KOPT-K1 (cell line): ENCODE data around the gene KCNRG.
"Not testable (repeated sequence)": the region's sequence is repeated elsewhere in the genome, so short reads cannot be mapped to it uniquely, and the experiment has no call there.

Experiments used
- H3K27ac ChIP-seq: fragments of 200-600 bp; sonication (generic); 2 replicates; pipeline ENCODE4 v1.5.1; 2016; ENCODE audit warnings: antibody characterized with exemption, mild to moderate bottlenecking, low read depth, low read length; ENCODE audit not compliant: poor library complexity, severe bottlenecking
- H3K36me3 ChIP-seq: fragments of 200-600 bp; sonication (generic); 2 replicates; pipeline ENCODE4 v1.5.1; 2017; ENCODE audit warnings: antibody characterized with exemption, mild to moderate bottlenecking, low read length, moderate library complexity; ENCODE audit not compliant: insufficient read depth
- H3K9me3 ChIP-seq: fragments of 200-600 bp; sonication (generic); 2 replicates; pipeline ENCODE4 v1.5.1; 2017; ENCODE audit warnings: antibody characterized with exemption, low read length, mild to moderate bottlenecking; ENCODE audit not compliant: insufficient read depth, poor library complexity, severe bottlenecking

KCNRG gene

DNA sequence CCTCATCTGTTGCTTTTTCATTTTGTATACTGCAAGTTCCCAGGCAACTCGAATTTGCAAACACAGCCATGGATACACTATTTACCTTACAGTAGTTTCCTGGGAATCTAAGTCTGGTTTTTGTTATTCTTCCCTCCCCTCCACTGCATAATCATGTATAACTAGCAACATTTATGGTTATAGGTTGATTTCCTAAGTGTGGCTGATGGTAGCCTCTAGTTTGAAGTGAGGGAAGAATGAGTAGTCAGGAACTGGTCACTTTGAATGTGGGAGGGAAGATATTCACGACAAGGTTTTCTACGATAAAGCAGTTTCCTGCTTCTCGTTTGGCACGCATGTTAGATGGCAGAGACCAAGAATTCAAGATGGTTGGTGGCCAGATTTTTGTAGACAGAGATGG, at the start of gene KCNRG:
Gene KCNRG, plus strand, starts transcription at position 187 of the 400 bp plus-strand sequence. Its CDS starts 50 bp downstream, at position 237.
- peaks cover 97% of the 10 kb centered on the region for H3K36me3 ChIP-seq
- H3K9me3 ChIP-seq = no peaks in the 10 kb centered on the region
- no peak within 1 kb of the TSS for H3K27ac ChIP-seq

GRCh38 chr13:49967456-49967855, 47.8 kb upstream of the KCNRG start:
- no peak overlapping the region for H3K27ac ChIP-seq
- peaks cover 24% of the 10 kb centered on the region for H3K9me3 ChIP-seq
- H3K36me3 ChIP-seq = no peaks in the 10 kb centered on the region

- no peaks in the 10 kb centered on the region for H3K9me3 ChIP-seq
- no peaks in the 10 kb centered on the region for H3K36me3 ChIP-seq
- no peak overlapping the region for H3K27ac ChIP-seq
Observed at GRCh38 chr13:49972709-49973108, 42.5 kb upstream of the KCNRG start.

DNA sequence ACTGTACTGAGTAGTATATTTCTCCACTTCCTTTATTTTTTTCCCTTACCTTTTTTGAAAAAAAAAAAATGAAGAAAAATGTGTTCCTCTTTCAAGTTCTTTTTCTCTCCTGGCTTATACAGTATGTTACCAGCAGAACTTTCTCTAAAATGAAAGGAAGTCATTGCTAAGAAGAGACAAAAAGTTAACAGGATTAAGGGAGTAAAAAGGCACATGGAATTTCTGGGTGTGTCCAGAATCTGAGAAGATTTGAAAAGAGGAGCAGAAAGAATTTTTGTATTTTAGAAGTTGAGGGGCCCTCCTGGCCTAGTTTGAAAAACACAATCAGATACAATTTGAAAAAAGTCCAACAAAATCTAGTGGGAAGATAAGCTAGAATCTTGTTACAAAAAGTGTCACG, 39.4 kb upstream of the KCNRG start:
- H3K27ac ChIP-seq = no peak overlapping the region
- H3K9me3 ChIP-seq = no peaks in the 10 kb centered on the region
- H3K36me3 ChIP-seq = no peaks in the 10 kb centered on the region

DNA sequence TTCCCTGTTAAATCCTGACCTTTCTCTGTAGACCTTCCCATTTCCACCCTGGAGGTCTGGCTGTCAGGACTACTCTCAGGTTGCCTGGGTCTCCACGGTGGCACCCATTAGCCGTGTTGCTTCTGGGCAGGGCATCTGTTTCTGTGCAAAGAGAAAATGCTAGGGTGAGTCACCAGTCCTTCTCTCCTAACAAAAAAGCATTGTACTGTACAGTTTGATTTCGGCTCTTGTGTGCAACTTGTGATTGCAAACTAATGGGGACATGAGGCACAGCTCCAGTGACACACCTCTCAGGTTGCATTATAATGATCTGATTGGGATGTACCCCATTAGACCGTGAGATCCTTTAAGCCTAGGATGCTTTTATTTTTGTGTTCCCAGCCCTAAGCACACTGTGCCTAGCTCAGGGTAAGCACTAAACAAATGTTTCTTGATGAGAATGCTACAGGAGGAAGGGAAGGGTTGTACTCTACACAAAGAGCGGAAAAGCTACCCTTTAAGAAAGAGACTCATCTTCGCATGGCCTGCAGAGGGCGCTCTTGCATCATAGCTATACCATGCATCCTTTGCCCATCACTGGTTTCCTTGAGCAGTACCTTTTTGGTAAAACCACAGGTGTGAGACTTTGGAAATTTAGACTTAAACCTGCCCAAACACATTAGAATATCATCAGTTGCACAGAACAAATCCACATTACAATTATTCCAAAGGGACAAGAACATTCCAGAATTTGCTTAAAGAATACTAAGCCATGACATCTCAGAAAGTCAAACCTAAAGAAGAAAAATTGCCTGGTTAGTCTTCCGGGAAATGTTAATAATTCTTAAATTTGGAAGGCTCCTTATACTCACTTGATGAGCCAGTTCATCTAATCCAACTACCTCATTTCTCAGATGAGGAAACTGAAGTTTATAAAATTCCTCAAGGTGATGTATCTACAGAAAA, 38.7 kb upstream of the KCNRG start:
- no peaks in the 10 kb centered on the region for H3K9me3 ChIP-seq
- no peak overlapping the region for H3K27ac ChIP-seq
- H3K36me3 ChIP-seq = no peaks in the 10 kb centered on the region

GRCh38 chr13:49977992-49978391, 37.3 kb upstream of the KCNRG start:
- H3K27ac ChIP-seq = no peak overlapping the region
- no peaks in the 10 kb centered on the region for H3K36me3 ChIP-seq
- no peaks in the 10 kb centered on the region for H3K9me3 ChIP-seq

DNA sequence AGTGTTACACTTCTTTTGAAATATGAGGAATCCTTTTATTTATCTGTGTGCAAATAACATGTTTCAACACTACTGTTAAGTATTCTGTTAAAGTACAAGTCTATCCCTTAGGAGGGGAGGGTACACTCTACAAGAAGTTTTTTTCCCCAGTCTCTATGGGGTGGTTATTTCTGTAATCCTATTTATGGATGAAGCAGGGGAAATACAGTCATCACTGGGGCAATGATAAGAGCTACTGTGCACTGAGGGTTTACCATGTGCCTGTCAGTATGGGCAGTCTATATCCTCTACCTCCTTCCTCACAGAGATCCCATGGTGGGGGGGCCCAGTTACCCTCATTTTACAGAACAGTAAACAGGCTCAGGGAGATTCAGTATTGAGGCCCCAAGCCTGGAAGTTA, 35.0 kb upstream of the KCNRG start:
- H3K9me3 ChIP-seq = no peaks in the 10 kb centered on the region
- no peak overlapping the region for H3K27ac ChIP-seq
- H3K36me3 ChIP-seq = no peaks in the 10 kb centered on the region

- H3K27ac ChIP-seq = no peak overlapping the region
- H3K9me3 ChIP-seq = no peaks in the 10 kb centered on the region
- H3K36me3 ChIP-seq = no peaks in the 10 kb centered on the region
Observed at GRCh38 chr13:49985129-49985528, 30.1 kb upstream of the KCNRG start.

GRCh38 chr13:49986471-49986870, 28.8 kb upstream of the KCNRG start:
- Histone ChIP-seq H3K9me3 (no peaks in the 10 kb centered on the region), H3K36me3 (no peaks in the 10 kb centered on the region), H3K27ac (no peak overlapping the region)

DNA sequence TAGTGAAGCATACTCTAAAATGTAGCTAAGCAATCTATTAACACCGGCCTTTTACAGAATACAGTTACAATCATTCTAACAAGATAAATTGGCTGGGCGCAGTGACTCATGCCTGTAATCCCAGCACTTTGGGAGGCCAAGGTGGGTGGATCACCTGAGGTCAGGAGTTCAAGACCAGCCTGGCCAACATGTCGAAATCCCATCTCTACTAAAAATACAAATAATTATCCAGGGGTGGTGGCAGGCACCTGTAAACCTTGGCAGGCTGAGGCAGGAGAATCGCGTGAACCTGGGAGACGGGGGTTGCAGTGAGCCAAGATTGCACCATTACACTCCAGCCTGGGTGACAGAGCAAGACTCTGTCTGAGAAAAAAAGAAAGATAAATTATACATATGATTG, 24.6 kb upstream of the KCNRG start:
- H3K36me3 ChIP-seq, H3K27ac ChIP-seq, H3K9me3 ChIP-seq: not testable (repeated sequence)

DNA sequence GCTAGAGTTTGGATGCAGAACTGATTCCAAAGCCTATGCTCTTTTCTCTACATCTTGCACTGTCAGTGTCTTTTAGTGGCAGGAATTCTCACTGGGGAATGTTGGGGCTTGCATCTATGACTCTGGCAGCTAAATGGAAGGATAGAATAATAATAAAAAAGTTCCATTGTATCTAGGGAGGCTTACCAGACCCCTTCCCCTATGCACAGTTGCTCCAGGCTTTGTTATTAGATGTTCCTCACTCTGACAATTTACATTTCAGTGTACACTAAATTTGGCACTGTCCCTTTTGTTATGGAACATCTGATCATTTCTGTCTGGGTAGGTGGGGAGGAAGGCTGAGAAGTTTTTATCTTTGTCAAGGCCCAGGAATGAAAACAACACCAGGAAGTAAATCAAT, 22.1 kb upstream of the KCNRG start:
- H3K27ac ChIP-seq = no peak overlapping the region
- H3K36me3 ChIP-seq = peaks cover 2% of the 10 kb centered on the region
- no peaks in the 10 kb centered on the region for H3K9me3 ChIP-seq

GRCh38 chr13:49993666-49994065, 21.6 kb upstream of the KCNRG start:
- Histone ChIP-seq H3K36me3 (peaks cover 7% of the 10 kb centered on the region), H3K27ac (no peak overlapping the region), H3K9me3 (no peaks in the 10 kb centered on the region)

DNA sequence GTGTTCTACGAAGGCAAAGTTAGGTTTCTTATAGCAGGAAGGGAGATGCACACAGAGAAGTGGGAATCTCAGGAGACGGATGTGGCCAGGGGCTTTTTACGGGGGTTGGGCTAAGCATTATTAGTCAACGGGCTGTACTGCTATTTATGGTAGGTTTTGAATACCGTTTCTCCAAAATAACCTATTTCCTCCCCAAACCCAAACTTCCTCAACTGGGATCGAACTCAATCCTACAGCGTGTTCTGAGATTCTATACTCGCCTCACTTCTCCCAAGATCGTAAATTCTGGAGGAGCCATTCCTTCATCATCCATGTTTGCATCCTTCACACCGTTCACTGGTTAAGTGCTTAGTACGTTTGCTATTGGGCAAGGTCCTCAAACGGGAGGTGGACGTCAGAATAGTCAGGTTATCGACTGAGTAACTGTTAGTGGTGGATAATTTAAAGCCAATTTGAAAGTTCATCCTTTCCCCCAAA, 19.6 kb upstream of the KCNRG start:
- peaks cover 27% of the 10 kb centered on the region for H3K36me3 ChIP-seq
- peak overlapping the region; percentile 98 for H3K27ac ChIP-seq
- H3K9me3 ChIP-seq = no peaks in the 10 kb centered on the region

DNA sequence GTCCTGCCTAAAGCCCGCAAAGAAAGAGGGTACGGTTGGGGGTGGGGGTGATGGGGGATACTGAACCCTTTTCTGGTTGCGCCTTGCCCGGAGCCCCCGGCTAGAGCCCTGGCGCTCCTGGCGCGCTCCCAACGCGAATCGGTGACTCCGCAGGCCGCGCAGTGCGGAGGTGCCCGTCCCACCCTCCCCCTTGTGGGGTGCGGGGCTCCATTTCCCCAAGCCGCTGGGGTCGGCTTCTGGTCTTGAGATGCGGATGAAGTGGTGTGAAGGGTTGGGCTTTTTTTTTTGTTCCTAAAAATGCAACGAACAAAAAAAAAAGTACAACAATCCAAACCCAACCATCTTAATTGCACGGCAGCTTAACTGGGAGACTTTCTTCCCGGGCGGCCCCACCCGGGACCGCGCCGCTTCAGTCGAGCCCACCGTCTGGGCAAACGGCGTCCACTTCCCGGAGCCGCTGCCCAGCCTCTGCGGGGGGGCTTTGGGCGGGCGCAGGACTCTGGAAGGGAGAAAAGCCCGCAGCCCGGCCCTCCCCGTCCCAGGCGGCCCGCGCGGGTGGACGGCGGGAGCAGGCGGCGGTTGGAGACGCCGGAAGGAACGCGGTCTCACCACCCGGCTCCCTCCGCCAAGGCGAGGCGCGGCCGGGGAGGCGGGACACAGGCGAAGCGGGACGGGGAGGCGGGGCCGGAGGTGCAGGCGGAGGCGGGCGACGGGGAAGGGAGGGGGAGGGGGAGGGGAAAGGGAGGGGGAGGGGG, 18.9 kb upstream of the KCNRG start:
- peaks cover 34% of the 10 kb centered on the region for H3K36me3 ChIP-seq
- H3K27ac ChIP-seq = peak overlapping the region; percentile 98
- H3K9me3 ChIP-seq = no peaks in the 10 kb centered on the region
